NB4 (cell line): ENCODE measurements around the gene RBM33.
"Not testable (repeated sequence)": the region's sequence is repeated elsewhere in the genome, so short reads cannot be mapped to it uniquely, and the experiment has no call there.

ENCODE experiments used
- DNase-seq: peaks from one replicate; pipeline ENCODE4 v3.0.0; 2010; ENCODE audit warnings: low read depth
- H3K4me3 ChIP-seq: one replicate; pipeline ENCODE4 v1.5.1; 2011; ENCODE audit warnings: mild to moderate bottlenecking, low read depth, low read length, moderate library complexity
- CTCF ChIP-seq: IDR thresholded peaks from one replicate; pipeline ENCODE4 v1.5.1; 2012; ENCODE audit warnings: low read depth, low read length
- MAX ChIP-seq: IDR thresholded peaks from 2 replicates; pipeline ENCODE4 v1.6.1; 2011; ENCODE audit warnings: low read depth, low read length
- MYC ChIP-seq: IDR thresholded peaks from 2 replicates; pipeline ENCODE4 v1.6.1; 2011; ENCODE audit warnings: low read depth, low read length
- POLR2A ChIP-seq: IDR thresholded peaks from 2 replicates; pipeline ENCODE4 v1.6.1; 2011; ENCODE audit warnings: mild to moderate bottlenecking; ENCODE audit not compliant: insufficient read length; ENCODE audit errors: extremely low read depth

The RBM33 gene

GRCh38 chr7:155611808-155612447, 32.5 kb upstream of the RBM33 start:
- H3K4me3 ChIP-seq: no peak overlapping the region
- no peak for TF ChIP-seq MYC
- TF ChIP-seq CTCF: no peak
- no peak for TF ChIP-seq MAX
- DNase-seq: no peak

GRCh38 chr7:155612658-155613057, 31.8 kb upstream of the RBM33 start:
- TF ChIP-seq MAX: 0 out of 2 replicates have a peak, but pooled peaks have one; percentile 13
- no peak for TF ChIP-seq MYC
- H3K4me3 ChIP-seq: no peak overlapping the region
- no peak for DNase-seq

- not testable (repeated sequence) for DNase-seq, H3K4me3 ChIP-seq
These were observed 29.4 kb upstream of the RBM33 start for GRCh38 chr7:155615085-155615484.

GRCh38 chr7:155618708-155619633, 25.5 kb upstream of the RBM33 start:
- no peak for TF ChIP-seq POLR2A
- no peak for TF ChIP-seq CTCF
- TF ChIP-seq MAX: no peak
- no peak for TF ChIP-seq MYC
- no peak overlapping the region for H3K4me3 ChIP-seq
- DNase-seq: no peak

GRCh38 chr7:155619634-155620271, 24.7 kb upstream of the RBM33 start:
- no peak overlapping the region for H3K4me3 ChIP-seq
- no peak for DNase-seq

GRCh38 chr7:155620497-155620896, 24.0 kb upstream of the RBM33 start:
- H3K4me3 ChIP-seq: no peak overlapping the region
- DNase-seq: no peak
- TF ChIP-seq MAX (no peak), POLR2A (no peak), CTCF (no peak)

More at GRCh38 chr7:155619634-155620271, 24.7 kb upstream of the RBM33 start:
- TF ChIP-seq MAX (no peak), CTCF (no peak), POLR2A (no peak), MYC (no peak)
